HepG2 (cell line): ENCODE data around the gene ELOVL6. TPM values are rescaled to one million over a fixed set of nuclear protein-coding genes. Genes with fewer than 3 reads are reported as not detected.
A peak's percentile ranks its signal among the peaks of the same experiment; 100 is the strongest.

Experiments
- ARHGAP35 ChIP-seq: sonication (generic); formaldehyde crosslinking; IDR thresholded peaks from 2 replicates; pipeline ENCODE4 v1.9.0; 2022; ENCODE audit warnings: mild to moderate bottlenecking, inconsistent platforms, moderate library complexity, missing genetic modification reagents, borderline replicate concordance
- ASH2L ChIP-seq: fragments of 300-600, 200-600 bp; sonication (generic); IDR thresholded peaks from 2 replicates; pipeline ENCODE4 v1.7.0; 2017; ENCODE audit warnings: low read depth, mild to moderate bottlenecking, moderate library complexity, mixed read lengths, low read length; ENCODE audit not compliant: insufficient read length
- ATF7 ChIP-seq, 2 experiments: fragments of 450-650 bp in 1 of 2; sonication (generic) in 1 of 2; formaldehyde crosslinking in 1 of 2; IDR thresholded peaks; 2 replicates each; pipeline versions ENCODE4 v1.4.0 to v1.6.1; 2016 to 2020; ENCODE audit warnings: antibody characterized with exemption in 1 of 2, mild to moderate bottlenecking in 1 of 2, missing genetic modification reagents in 1 of 2
- ATRX ChIP-seq: sonication (generic); formaldehyde crosslinking; IDR thresholded peaks from 2 replicates; pipeline ENCODE4 v1.4.0; 2020; ENCODE audit warnings: missing genetic modification reagents, borderline replicate concordance
- BCL6 ChIP-seq: IDR thresholded peaks from 2 replicates; pipeline ENCODE4 v1.6.1; 2016; ENCODE audit warnings: missing genetic modification reagents, missing compliant biosample characterization
- DRAP1 ChIP-seq: IDR thresholded peaks from 2 replicates; pipeline ENCODE4 v1.6.1; 2016; ENCODE audit warnings: missing genetic modification reagents, missing compliant biosample characterization
- EP300 ChIP-seq, 3 experiments: sonication (generic) in 1 of 3; formaldehyde crosslinking in 1 of 3; IDR thresholded peaks; 2 replicates each; pipeline versions ENCODE4 v1.5.1 to v1.6.1; 2011 to 2020; ENCODE audit warnings: low read depth in 2 of 3, low read length in 2 of 3, borderline replicate concordance in 1 of 3, improper control_type of control experiment in 1 of 3, mild to moderate bottlenecking in 1 of 3, missing genetic modification reagents in 1 of 3, moderate library complexity in 1 of 3
- FOXJ3 ChIP-seq: sonication (generic); formaldehyde crosslinking; IDR thresholded peaks from 2 replicates; pipeline ENCODE4 v1.4.0; 2020; ENCODE audit warnings: missing genetic modification reagents, mild to moderate bottlenecking, borderline replicate concordance
- GATAD1 ChIP-seq: IDR thresholded peaks from 2 replicates; pipeline ENCODE4 v1.6.1; 2016; ENCODE audit warnings: missing genetic modification reagents, missing compliant biosample characterization
- GLI4 ChIP-seq: sonication (generic); formaldehyde crosslinking; IDR thresholded peaks from 2 replicates; pipeline ENCODE4 v1.5.1; 2020; ENCODE audit warnings: missing genetic modification reagents, mild to moderate bottlenecking, moderate library complexity, borderline replicate concordance
- GTF2F1 ChIP-seq: fragments of 150-350 bp; IDR thresholded peaks from 2 replicates; pipeline ENCODE4 v1.6.1; 2014; ENCODE audit warnings: low read length
- MAFK ChIP-seq, 2 experiments: IDR thresholded peaks in 1 of 2; conservative IDR thresholded peaks in 1 of 2; 2 replicates each; pipeline ENCODE4 v1.6.1; 2011; ENCODE audit warnings: improper control_type of control experiment in 2 of 2, low read length in 2 of 2
- MAX ChIP-seq: IDR thresholded peaks from 2 replicates; pipeline ENCODE4 v1.6.1; 2012; ENCODE audit warnings: inconsistent platforms
- NFYB ChIP-seq: sonication (generic); formaldehyde crosslinking; IDR thresholded peaks from 2 replicates; pipeline ENCODE4 v1.4.0; 2020; ENCODE audit warnings: missing genetic modification reagents
- NR2C2 ChIP-seq: sonication (generic); formaldehyde crosslinking; IDR thresholded peaks from 2 replicates; pipeline ENCODE4 v1.4.0; 2020; ENCODE audit warnings: missing genetic modification reagents, mild to moderate bottlenecking, moderate library complexity, borderline replicate concordance
- NR3C1 ChIP-seq: sonication (generic); formaldehyde crosslinking; IDR thresholded peaks from 2 replicates; pipeline ENCODE4 v1.4.0; 2020; ENCODE audit warnings: missing genetic modification reagents
- RFXAP ChIP-seq: sonication (generic); formaldehyde crosslinking; IDR thresholded peaks from 2 replicates; pipeline ENCODE4 v1.4.0; 2020; ENCODE audit warnings: missing genetic modification reagents, borderline replicate concordance
- TFAP4 ChIP-seq: sonication (generic); IDR thresholded peaks from 2 replicates; pipeline ENCODE4 v1.6.1; 2016; ENCODE audit warnings: low read depth, borderline replicate concordance
- TRAFD1 ChIP-seq: sonication (generic); formaldehyde crosslinking; IDR thresholded peaks from 2 replicates; pipeline ENCODE4 v1.5.1; 2020; ENCODE audit warnings: missing genetic modification reagents, mild to moderate bottlenecking, borderline replicate concordance
- ZNF253 ChIP-seq: sonication (generic); formaldehyde crosslinking; IDR thresholded peaks from 2 replicates; pipeline ENCODE4 v1.8.0; 2022; ENCODE audit warnings: mild to moderate bottlenecking, missing genetic modification reagents, borderline replicate concordance
- ZNF333 ChIP-seq: sonication (generic); formaldehyde crosslinking; IDR thresholded peaks from 2 replicates; pipeline ENCODE4 v1.4.0; 2020; ENCODE audit warnings: mild to moderate bottlenecking, missing genetic modification reagents, borderline replicate concordance
- ZNF367 ChIP-seq: sonication (generic); formaldehyde crosslinking; IDR thresholded peaks from 2 replicates; pipeline ENCODE4 v1.4.0; 2020; ENCODE audit warnings: missing genetic modification reagents, borderline replicate concordance
- ZNF572 ChIP-seq: sonication (generic); formaldehyde crosslinking; IDR thresholded peaks from 2 replicates; pipeline ENCODE4 v1.5.1; 2020; ENCODE audit warnings: mild to moderate bottlenecking, missing genetic modification reagents
- ZNF629 ChIP-seq: sonication (generic); formaldehyde crosslinking; conservative IDR thresholded peaks from 2 replicates; pipeline ENCODE4 v1.5.0; 2020; ENCODE audit warnings: missing genetic modification reagents
- ZNF761 ChIP-seq: sonication (generic); formaldehyde crosslinking; conservative IDR thresholded peaks from 2 replicates; pipeline ENCODE4 v1.4.0; 2020; ENCODE audit warnings: mild to moderate bottlenecking, missing genetic modification reagents
- polyA plus RNA-seq, 8 experiments: library from polyadenylated mRNA; depleted of rRNA in 3 of 8; stranded (reverse) in 7 of 8; unstranded in 1 of 8; fragments of >200 nt; fragmentation: Illumina TruSeq in 4 of 8; extraction: Trizol in 4 of 8; gene quantifications; 2 replicates each; pipeline versions ENCODE4 v1.2.1 to v1.2.3, GENCODE V29; 2011 to 2016; ENCODE audit warnings: low read depth in 4 of 8, missing spikeins in 1 of 8, mixed read lengths in 1 of 8; ENCODE audit not compliant: insufficient read depth in 1 of 8
- total RNA-seq, 5 experiments: library from RNA; depleted of rRNA; stranded (reverse); fragments of >200 nt; fragmentation: Illumina TruSeq; extraction: Trizol; gene quantifications; 2 replicates each; pipeline ENCODE4 v1.2.3, GENCODE V29; 2016; ENCODE audit warnings: low read depth in 1 of 5

ELOVL6 gene
- total and polyA plus RNA-seq, 2 of the 13 experiments (the other 11 are each of a cell fraction or from before 2014, with no cell fraction given) = 14.1 to 23.2 TPM

GRCh38 chr4:110198435-110199416 is at the start of gene ELOVL6 (continued):
- no peak for TF ChIP-seq TFAP4
- no peak for TF ChIP-seq GLI4
- no peak for TF ChIP-seq NR3C1 (CRISPR knock-in tag)
- peak in 1 of 2 experiments; percentile 64; a peak in 2 of 4 replicates for TF ChIP-seq EP300 (IDR thresholded peaks at IDR 0.05; ENCODE audit: low read depth in 2 of 2, low read length in 2 of 2)
- TF ChIP-seq EP300 (CRISPR knock-in tag; IDR thresholded peaks at IDR 0.05; ENCODE audit: borderline replicate concordance) = peak; percentile 62; the same call in 1 of the 2 replicates
- TF ChIP-seq ASH2L = peak; percentile 73
- TF ChIP-seq ZNF761 = 0 out of 2 replicates have a peak, but pooled peaks have one; percentile 45
- TF ChIP-seq NFYB (CRISPR knock-in tag) = no peak
- TF ChIP-seq ZNF333 (CRISPR knock-in tag) = peak; percentile 45; the same call in 1 of the 2 replicates
- TF ChIP-seq FOXJ3 (CRISPR knock-in tag) = peak; percentile 68; the same call in 1 of the 2 replicates
- peak; percentile 60; the same call in 1 of the 2 replicates for TF ChIP-seq RFXAP (CRISPR knock-in tag)
- TF ChIP-seq NR2C2 (CRISPR knock-in tag) = peak; percentile 74
- TF ChIP-seq MAFK (conservative IDR thresholded peaks at IDR 0.05 in 1 of 2, IDR thresholded peaks at IDR 0.05 in 1 of 2; ENCODE audit: low read length in 2 of 2) = no peak
- TF ChIP-seq ATRX = no peak
- peak; percentile 50; the same call in 1 of the 2 replicates for TF ChIP-seq BCL6 (CRISPR knock-in tag)
- TF ChIP-seq DRAP1 (CRISPR knock-in tag) = peak; percentile 83
- no peak for TF ChIP-seq GTF2F1
- no peak for TF ChIP-seq ARHGAP35 (CRISPR knock-in tag)
- peak; percentile 88 for TF ChIP-seq MAX
- 0 out of 2 replicates have a peak, but pooled peaks have one; percentile 13 for TF ChIP-seq ZNF629 (CRISPR knock-in tag)
- TF ChIP-seq ZNF253 (CRISPR knock-in tag) = no peak
- peak; percentile 51; the same call in 1 of the 2 replicates for TF ChIP-seq ZNF572 (CRISPR knock-in tag)
- TF ChIP-seq ATF7 (IDR thresholded peaks at IDR 0.05) = no peak
- no peak for TF ChIP-seq ATF7 (CRISPR knock-in tag; IDR thresholded peaks at IDR 0.05)
- no peak for TF ChIP-seq TRAFD1 (CRISPR knock-in tag)
- no peak for TF ChIP-seq ZNF367
- no peak; the same call in 1 of the 2 replicates for TF ChIP-seq GATAD1
